GM10248 (cell line): Measurements from ENCODE around the gene POLR2F.

Experiments
- CTCF ChIA-PET: fragments of 300-600 bp; sonication (Branson Sonifier 250); formaldehyde crosslinking; extraction: SDS; loops from one replicate; lab custom pipeline; 2021; ENCODE audit warnings: antibody characterized with exemption; lab: Yijun Ruan, JAX
- POLR2A ChIA-PET: fragments of 350-650 bp; sonication (Branson Sonifier 250); formaldehyde crosslinking; extraction: SDS; loops from one replicate; lab custom pipeline; 2020; ENCODE audit warnings: antibody characterized with exemption; lab: Yijun Ruan, JAX
- DNase-seq: peaks from one replicate; pipeline ENCODE4 v3.0.0; 2012; ENCODE audit errors: extremely low spot score
- TF ChIP-seq, protein P1 (sequence below): IDR thresholded peaks from 2 replicates; pipeline ENCODE4 v1.5.1; 2012; ENCODE audit warnings: mild to moderate bottlenecking, low read depth; ENCODE audit errors: extremely low read depth, missing control alignments, control extremely low read depth

Gene POLR2F

DNA sequence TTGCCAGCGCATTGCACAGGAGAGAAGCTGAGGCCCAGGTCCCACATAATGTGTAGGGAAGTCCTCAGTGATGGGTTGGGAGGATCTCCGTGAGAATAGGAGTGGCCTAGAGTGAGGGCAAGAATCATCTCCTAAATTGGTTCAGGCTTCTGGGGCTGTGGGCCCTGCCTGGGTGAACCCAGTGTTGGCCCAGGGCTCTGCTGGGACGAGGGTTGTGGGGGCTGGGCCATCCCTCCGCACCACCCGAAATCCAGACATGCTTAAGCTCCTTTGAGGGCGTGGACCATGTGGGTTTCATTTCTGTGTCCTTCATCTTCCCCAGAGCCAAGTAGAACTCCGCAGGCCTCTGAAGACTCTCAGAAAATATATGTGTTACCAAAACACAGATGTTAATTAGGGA lies 43.7 kb upstream of the POLR2F start:
- TF ChIP-seq, protein P1, sequence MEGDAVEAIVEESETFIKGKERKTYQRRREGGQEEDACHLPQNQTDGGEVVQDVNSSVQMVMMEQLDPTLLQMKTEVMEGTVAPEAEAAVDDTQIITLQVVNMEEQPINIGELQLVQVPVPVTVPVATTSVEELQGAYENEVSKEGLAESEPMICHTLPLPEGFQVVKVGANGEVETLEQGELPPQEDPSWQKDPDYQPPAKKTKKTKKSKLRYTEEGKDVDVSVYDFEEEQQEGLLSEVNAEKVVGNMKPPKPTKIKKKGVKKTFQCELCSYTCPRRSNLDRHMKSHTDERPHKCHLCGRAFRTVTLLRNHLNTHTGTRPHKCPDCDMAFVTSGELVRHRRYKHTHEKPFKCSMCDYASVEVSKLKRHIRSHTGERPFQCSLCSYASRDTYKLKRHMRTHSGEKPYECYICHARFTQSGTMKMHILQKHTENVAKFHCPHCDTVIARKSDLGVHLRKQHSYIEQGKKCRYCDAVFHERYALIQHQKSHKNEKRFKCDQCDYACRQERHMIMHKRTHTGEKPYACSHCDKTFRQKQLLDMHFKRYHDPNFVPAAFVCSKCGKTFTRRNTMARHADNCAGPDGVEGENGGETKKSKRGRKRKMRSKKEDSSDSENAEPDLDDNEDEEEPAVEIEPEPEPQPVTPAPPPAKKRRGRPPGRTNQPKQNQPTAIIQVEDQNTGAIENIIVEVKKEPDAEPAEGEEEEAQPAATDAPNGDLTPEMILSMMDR = no peak
- CTCF ChIA-PET = interaction anchor here (3.1 kb wide), 1 partner anchor 25 kb away, joined by 13 read pairs; no protein-coding TSS in a partner anchor
- POLR2A ChIA-PET = no interaction called here
- no peak for DNase-seq

DNA sequence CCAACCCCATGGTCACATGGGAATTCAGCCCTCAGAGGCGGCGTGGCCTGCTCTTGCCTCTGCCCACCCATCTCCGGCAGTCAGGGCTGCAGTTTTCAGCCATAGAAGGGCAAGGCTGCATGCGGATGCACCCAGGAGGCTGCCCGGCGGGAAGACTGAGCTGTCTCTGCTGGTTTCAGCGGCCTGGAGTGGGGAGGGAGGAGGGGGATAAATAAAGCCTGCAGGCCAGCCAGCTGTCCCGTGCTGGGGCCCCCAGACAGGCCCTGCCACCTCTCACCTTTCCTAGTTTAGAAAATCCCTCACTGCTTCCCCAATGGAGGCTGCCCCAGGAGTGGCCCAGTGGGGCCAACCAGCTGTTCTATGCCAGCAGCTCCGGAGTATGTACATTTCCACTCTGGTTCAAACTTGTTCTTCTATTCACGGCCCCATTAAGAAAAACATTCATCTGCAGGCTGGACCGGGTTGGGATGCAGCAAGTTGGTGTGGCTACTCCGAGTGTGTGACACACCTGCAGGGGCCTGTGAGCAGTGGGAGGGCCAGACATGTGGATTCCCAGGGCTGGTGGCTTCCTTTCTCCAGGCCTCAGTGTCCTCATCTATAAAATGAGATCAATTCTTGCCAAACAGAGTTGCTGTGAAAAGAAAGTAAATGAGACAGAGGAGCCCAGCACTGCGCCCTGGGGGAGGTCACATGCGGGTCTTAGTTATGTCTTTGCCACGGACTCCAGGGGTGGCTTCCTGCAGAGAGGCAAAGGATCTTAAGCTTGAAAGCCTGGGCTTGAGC lies 42.4 kb upstream of the POLR2F start:
- DNase-seq = no peak
- TF ChIP-seq, protein P1 = no peak
- ChIA-PET POLR2A (no interaction called here), CTCF (interaction anchor here (2.1 to 3.1 kb wide), 2 partner anchors 23 to 48 kb away, joined by 9 to 13 read pairs; no protein-coding TSS in a partner anchor)

DNA sequence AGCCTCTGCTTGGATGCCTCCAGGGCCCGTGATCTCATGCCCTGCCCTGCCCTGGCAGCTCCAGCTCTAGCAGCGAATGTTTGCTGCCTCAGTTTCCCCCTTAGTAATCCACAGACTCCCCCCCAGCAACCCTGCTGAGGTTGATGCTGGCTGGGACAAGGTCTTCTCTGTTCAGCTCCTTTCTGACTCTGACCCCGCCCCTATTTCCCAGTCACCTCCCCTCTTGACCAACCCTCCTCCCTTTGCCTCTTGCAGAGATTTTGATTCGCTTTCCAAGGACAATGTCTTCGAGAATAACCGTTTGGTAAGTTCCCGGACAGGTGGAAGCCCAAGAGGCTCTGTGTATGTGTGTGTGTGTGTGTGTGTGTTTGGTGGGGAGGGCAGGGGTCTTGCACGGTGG lies 41.8 kb upstream of the POLR2F start:
- TF ChIP-seq, protein P1 = no peak
- ChIA-PET CTCF (interaction anchor here (2.1 to 3.1 kb wide), 2 partner anchors 23 to 48 kb away, joined by 9 to 13 read pairs; no protein-coding TSS in a partner anchor), POLR2A (no interaction called here)
- no peak for DNase-seq

DNA sequence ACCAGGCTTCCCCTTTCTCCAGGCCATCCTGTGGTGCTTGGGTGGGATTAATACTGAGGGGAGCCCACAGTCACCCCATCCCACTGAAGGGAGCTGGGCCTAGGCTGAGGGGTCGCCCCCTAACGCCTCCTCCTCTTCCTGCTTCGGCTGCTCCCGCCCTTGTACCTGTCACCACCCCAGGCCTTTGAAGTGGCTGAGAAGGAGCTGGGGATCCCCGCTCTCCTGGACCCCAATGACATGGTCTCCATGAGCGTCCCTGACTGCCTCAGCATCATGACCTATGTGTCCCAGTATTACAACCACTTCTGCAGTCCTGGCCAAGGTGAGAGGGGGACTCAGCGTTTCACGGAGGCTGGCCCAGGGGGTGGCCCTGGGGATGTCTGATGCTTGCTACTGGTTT lies 41.3 kb upstream of the POLR2F start:
- POLR2A ChIA-PET = no interaction called here

DNA sequence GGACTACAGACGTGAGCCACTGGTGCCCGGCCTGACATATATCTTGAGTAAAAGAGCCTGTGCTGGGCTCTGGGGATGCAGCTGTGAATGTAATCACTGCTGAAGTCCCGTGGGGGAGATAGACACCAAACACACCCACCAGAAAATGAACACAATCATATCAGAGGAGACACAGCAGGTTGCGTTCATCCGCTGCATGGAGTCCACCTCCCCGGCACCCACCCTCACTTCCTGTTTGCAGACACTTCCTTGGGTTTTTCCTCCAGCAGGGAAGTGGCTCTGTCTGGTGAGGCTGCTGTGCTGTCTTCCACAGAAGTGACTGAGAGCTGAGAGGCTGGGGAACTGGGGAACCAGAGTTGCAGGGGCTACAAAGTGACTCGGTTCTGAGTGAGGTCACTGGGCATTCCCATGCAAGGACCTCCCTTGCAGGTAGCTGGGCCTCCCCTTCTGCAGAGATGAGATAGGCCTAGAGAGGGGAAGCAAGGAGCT lies 40.2 kb upstream of the POLR2F start:
- TF ChIP-seq, protein P1 = no peak
- CTCF ChIA-PET = interaction anchor here (1.0 to 1.5 kb wide), 2 partner anchors 25 to 50 kb away, joined by 3 to 4 read pairs; no protein-coding TSS in a partner anchor
- POLR2A ChIA-PET = interaction anchor here (1.0 kb wide), 1 partner anchor 41 kb away, joined by 3 read pairs; the partner anchor contains the start of genes C22orf23 and POLR2F
- DNase-seq = no peak

More for the DNA sequence above, 41.3 kb upstream of the POLR2F start:
- DNase-seq = no peak
- CTCF ChIA-PET = interaction anchor here (2.1 to 3.1 kb wide), 2 partner anchors 22 to 49 kb away, joined by 9 to 13 read pairs; no protein-coding TSS in a partner anchor
- TF ChIP-seq, protein P1 = no peak

DNA sequence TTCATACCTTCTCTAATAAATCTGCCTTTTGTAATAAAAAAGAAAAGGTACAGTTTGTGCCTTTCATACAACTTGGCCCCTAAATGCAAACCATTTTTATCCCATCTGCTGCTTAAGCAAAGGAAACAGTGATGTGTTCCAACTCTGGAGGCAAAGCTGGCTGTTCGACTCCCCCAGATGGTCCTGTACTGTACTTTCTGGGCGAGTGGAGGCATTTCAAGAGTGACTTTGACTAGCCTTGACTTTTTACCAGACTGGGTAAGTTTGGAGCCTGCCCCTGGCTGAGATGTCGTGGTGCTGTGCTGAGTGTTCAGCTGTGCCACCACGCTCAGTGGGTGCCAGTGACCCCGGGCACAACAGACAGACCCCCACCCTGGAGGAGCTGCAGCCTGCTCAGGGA lies 37.2 kb upstream of the POLR2F start:
- no peak for DNase-seq
- CTCF ChIA-PET = interaction anchor here (1.4 kb wide), 1 partner anchor 50 kb away, joined by 3 read pairs; no protein-coding TSS in a partner anchor
- TF ChIP-seq, protein P1 = no peak
- POLR2A ChIA-PET = no interaction called here
